GM21515 (cell line): Measurements from ENCODE around the gene ZNF792.
"Not testable (repeated sequence)": the region's sequence is repeated elsewhere in the genome, so short reads cannot be mapped to it uniquely, and the experiment has no call there.

Experiments
- ATAC-seq: cut with Tn5 transposase; IDR thresholded peaks from one replicate; pipeline ENCODE4 v1.9.1; 2021; ENCODE audit not compliant: unreplicated experiment

The ZNF792 gene

DNA sequence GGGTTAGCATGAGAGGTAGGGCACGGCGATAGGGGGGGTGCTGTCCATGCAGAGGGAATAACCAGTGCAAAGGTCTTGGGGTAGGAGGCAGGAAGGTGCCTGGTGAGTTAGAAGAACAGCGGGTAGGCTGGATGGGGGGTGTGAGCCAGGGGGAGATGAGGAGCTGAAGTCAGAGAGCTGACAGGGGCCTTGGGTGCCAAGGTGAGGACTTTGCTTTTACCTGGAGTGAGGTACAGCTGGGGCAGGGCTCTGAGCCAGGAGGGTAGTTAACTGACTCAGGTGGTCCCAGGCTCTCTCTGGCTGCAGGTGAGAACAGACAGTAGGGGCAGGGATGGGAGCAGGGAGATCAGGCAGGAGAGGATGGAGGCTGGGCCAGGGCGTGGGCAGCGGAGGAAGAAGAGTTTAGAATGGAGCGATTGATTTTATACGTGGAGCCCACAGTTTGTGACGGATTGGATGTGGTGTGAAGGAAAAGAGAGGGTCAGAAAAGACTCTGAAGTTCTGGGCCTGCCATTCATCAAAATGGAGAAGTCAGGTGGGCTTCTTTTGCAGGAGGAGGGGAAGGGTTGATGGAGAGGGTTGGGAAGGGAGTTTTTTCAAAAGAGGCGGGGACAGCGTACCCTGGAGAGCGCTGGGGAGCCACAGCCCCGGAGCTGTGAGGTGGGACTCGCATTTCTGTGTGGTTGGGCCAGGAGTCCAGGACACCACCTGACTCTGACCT is 34.9 kb upstream of the ZNF792 start:
- no peak for ATAC-seq

DNA sequence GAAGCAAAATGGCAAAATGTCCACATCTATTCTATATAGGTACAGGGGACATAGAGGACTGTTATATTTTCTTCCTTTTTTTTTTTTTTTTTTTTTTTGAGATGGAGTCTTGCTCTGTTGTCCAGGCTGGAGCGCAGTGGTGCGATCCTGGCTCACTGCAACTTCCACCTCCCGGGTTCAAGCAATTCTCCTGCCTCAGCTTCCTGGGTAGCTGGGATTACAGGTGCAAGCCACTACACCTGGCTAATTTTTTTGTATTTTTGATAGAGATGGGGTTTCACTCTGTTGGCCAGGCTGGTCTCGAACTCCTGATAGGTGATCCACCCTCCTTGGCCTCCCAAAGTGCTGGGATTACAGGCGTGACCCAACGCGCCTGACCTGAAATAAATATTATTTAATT is 34.2 kb upstream of the ZNF792 start:
- ATAC-seq = not testable (repeated sequence)

DNA sequence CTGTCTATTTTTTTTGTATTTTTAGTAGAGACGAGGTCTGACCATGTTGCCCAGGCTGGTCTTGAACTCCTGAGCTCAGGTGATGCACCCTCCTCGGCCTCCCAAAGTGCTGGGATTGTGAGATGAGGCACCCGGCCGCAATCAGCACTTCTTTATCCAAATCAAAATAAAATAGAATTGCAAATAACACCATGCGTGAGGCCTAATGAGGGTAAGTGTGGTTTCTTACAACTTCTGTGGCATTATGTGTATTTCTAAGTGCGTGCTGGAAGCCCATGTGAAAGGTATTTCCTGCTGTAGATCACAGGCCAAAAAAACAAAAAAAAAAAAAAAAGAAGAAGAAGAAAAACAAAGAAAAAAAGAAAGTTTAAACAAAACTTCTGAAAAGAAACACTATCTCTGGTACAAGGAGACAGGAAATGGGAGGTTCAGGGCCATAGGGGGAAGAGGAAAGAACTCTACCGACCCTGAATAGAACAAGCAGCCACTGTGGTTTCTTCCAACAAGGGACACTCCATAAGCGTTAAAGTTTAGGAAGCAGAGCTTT is 33.1 kb upstream of the ZNF792 start:
- no peak for ATAC-seq

DNA sequence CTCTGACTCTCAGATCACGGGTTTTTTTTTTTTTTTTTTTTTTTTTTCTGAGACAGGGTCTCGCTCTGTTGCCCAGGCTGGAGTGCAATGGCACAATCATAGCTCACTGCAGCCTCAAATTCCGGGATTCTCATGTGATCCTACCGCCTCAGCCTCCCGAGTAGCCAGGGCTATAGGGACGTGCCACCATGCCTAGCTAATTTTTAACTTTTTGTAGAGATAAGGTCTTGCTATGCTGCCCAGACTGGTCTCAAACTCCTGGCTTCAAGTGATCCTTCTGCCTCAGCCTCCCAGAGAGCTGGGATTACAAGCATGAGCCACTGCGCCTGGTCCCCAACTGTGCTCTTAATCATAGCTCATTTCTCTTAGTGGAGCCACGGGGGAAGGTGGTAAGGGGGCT is 31.5 kb upstream of the ZNF792 start:
- no peak for ATAC-seq

DNA sequence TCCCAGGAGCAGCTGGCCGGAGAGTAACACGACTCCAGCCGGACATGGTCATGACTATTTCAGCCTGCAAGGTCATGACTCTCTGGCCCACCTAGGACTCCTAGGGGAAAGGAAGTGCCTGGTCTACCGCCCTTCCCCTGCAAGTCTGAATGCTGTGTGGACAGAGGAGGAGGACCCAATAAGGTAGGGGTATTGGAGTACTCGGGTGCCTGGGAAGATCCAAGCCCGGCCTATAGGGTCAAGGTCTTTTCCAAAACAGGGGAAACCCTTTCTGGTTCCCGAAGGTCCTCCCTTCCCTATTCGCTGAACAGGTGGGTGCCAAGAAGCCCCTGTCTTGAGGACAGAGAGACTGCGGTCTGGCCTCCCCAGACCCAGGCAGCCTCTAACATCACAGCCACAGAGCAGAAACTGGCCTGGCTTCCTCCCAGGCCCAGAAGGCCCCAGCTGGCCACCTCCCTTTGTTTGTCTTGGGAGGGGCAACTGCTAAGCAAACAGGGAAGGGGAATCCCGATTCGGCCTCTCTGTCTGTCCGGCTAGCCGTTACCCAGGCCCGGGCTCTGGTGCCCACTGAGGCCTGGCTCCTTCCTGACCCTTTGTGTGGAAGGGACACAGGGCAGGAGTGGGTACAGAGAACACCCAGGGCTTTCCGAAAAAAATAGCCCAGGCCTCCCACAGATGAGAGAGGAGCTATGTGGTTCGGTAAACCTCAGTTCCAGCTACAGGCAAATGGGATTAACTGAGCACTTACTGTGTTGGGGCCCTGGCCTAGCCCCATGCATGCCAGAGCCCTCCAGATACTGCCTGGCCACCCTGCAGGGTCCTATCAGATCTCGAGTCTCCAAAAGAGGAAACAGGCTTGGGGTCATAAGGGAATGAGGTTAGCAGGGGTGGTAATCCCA is 30.9 kb upstream of the ZNF792 start:
- ATAC-seq = no peak

DNA sequence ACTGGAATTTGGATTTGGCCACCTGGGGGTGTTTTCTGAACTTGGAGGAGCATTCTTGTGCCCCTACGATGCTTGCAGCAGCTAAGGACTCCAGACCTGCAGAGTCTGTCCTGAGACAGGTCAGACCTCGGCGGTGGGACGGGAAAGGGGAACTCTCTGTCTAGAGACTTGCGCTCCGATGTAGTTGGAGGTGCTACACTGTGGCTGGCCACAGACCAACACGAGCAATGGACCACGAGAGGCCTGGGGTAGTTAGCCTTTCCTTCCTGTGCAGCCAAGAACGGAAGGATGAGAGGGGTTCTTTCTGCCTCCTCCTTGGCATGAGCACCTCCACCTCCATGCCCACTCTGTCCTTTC is 30.2 kb upstream of the ZNF792 start:
- no peak for ATAC-seq

DNA sequence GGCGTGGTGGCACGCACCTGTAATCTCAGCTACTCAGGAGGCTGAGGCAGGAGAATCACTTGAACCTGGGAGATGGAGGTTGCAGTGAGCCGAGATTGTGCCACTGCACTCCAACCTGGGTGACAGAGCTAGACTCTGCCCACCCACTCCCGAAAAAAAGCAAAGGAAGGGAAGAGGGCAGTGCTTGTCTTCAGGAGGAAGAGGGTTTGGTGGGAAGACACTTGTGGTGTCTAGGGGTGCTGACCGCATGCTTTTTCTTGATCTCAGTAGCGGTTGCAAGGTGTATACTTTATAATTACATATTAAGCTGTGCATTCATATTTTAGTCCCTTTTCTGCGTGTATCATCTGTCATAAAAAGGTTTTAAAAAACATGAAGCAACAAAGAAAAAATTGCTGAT is 28.6 kb upstream of the ZNF792 start:
- ATAC-seq = not testable (repeated sequence)

DNA sequence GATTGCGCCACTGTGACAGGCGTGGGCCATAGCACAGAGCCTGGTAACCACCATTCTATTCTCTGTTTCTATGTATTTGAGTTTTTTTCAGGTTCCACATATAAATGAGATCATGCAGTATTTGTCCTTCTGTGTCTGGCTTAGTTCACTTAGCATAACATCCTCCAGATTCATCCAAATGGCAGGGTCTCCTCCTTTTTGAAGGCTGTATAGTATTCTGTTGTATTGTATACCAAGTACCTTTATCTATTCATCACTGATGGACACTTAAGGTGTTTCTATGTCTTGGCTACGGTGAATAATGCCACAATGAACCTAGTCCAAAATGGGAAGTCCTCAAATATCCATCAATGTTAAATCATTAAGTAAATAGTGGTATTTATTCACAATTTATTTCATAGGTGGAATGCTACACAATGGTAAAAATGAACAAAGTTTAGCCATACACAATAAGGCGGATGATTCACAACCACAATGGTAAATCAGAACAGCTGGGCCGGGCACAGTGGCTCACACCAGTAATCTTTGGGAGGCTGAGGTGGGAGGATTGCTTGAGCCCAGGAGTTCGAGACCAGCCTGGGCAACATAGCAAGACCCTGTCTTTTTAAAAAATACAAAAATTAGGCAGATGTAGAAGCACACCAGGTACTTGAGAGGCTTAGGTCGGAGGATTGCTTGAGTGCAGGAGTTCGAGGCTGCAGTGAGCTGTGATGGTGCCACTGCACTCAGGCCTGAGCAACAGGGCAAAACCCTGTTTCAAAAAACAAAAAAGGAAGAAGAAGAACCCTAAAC is 27.7 kb upstream of the ZNF792 start:
- no peak for ATAC-seq

DNA sequence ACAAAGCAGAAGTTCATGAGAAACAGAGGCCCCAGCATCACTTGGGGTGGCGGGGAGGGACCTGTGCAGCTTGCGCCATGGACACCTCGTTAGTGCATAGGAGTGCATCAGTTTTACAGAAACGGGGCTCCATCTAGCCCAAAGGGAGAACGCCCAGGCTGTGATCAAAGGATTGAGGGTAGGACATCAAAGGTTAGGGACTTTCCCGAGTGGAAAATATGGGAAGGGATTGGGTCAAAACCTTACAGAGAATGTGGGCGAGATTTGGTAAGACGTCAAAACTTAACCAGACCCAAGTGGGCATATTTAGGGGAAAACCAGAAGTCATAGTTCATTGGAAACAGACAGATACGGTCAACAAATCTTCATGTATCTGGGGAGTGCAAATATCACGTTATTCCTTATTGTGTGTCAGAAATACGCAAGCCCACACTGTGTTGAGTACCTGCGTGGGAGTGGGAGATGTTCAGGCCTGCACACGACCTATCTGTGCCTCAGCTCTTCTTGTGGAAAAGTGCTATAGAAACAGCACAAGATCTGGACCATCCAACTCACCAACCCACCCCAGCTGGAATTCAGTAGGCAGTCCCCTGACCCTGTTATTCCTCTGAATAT is 26.7 kb upstream of the ZNF792 start:
- ATAC-seq = no peak

DNA sequence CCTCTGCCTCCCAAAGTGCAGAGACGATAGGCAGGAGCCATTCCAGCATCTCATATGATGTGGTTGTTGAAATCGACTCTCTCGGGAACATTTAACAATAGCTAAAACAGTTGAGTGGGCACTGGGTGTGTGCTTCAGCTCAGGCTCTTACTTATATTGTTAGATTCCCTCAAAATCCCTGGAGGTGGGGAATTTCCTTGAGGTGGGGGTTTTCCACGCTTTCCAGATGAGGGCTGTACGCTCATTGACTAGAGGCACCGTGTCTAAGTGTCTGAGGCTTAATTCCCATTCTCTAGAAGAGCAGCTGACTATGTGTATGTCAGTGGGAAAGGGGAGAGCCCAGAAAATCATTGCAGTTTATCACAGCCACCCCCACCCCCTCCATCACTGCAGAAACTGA is 25.3 kb upstream of the ZNF792 start:
- no peak for ATAC-seq

DNA sequence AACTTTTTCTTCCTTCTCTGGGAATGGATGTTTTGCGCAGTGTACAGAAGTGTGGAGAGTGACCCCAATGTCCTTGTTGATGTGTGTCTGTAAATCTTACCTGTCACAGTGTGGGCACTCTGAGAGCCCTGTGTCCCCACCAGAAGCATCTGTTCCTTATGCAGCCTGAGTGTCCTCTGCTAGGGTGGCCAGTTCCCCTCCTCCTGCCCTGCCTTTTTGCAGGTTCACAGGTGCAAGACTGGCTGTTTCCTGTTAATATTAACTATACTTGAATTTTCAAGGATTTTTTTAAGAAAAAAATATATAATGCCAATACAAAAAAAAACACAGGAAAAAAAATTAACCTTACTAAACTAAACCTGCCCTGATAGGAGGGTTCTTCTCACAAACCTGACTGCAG is 24.1 kb upstream of the ZNF792 start:
- ATAC-seq = no peak

DNA sequence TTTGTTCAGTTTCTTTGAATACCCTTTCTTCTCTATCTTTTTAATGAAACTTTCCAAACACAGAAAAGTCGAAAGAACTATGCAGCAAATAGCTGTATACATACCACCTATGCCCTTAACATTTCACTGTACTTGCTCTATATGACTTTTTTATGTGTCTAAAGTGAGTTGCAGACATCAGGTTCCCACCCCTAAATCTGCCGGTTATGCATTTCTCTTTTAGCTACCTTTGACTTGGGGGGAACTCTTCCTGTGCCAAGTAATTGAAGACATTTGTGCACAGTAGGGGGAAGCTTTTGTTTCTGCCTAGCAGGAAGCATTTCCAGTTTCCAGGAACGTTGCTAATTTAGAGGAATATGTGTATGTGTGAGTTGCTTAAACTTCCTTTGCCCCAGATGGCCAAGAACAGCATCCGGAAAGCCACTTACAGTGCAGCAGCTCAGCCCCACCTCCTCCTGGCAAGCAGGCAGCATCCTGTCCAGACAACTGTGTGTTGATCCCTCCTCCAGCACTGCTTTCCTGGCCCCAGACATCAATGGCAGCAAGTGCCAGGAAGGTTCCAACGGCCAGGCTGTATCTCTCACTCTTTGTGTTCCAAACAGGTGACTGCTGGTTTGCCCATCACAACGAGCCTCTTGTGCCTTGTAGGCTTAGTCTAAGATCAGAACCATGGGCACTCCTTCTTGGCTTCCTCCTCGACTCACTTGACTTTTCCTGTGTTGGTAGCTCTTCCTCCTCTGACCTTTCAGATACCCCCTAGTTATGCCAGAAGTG is 21.4 kb upstream of the ZNF792 start:
- ATAC-seq = no peak

DNA sequence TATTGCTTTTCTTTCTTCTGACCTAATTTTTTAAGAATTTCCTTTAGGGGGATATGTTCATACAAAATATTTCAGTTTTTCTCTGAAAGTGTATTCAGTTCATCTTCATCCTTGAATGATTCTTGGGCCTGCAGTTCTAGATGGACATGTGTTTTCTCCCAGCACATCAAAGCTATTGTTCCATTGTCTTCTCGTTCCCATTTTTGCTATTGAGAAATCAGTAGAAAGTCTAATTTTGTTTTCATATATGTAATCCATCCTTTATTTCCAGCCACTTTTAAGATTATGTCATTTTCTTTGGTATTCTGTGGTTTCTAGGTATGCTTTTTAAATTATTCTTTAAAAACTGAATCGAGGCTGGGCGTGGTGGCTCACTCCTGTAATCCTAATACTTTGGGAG is 20.3 kb upstream of the ZNF792 start:
- no peak for ATAC-seq

DNA sequence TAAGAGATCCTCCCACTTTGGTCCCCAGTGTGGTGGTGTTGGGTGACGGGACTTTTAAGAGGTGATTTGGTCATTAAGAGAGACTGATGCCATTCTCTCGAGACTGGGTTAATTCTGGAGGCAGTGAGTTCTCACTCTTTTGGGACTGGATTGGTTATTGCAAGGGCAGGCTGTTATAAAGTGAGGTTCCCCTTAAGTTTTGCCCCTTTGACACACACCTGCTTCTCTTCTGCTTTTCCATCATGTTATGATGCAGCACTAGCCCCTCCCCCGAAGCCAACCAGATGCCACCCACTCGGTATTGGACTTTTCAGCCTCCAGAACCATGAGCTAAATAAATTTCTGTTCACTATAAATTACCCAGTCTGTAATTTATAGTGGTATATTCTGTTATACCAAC is 19.8 kb upstream of the ZNF792 start:
- ATAC-seq = no peak

DNA sequence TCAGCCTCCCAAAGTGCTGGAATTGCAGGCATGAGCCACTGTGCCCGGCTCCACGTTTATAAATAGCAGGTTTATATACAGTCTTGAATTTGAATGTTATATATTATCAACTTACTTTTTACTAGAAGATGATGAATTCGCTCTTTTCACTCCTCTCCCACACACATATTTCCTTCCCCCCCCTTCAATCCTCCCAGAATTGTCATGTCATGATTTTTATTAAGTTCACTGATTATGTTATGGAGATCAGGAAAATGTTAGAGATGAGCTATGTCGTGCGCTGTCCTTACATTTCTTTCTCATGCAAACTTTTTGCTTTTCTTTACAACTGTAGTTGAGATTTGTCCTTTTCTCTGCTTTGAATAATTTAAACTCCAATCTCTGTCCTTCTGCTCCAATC is 18.2 kb upstream of the ZNF792 start:
- no peak for ATAC-seq

DNA sequence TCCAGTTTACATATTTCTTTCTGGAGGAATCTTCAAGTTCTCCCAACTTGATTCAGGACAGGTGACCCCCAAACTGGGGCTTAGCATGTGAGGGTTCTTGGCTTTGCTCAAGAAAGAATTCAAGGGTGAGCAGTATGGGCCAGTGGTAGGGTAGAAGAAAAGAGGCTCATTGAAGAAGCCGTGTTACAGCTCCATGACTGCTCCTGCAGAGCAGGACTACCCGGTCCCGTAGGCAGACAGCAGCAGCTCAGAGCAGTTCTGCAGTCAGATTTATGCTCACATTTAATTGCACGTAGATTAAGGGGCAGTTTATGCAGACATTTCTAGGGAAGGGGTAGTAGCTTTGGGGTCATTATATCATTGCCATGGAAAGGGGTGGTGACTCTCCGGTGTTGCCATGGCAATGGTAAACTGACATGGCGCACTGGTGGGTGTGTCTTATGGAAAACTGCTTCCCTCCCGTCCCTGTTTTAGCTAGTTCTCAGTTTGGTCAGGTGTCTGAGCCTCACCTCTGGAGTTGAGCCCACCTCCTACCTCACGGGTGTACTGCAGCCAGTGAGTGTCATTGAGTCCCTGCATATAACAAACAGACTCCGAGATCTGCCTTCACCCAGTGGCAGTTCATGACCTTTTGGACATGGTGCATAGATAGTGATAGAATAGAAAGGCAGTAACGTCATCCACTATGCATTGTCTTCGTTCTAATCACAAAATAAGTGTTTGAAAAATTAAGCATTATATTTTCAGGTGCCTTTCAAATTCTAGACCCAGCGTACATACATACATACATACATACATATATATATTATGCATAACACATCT is 16.0 kb upstream of the ZNF792 start:
- ATAC-seq = no peak

DNA sequence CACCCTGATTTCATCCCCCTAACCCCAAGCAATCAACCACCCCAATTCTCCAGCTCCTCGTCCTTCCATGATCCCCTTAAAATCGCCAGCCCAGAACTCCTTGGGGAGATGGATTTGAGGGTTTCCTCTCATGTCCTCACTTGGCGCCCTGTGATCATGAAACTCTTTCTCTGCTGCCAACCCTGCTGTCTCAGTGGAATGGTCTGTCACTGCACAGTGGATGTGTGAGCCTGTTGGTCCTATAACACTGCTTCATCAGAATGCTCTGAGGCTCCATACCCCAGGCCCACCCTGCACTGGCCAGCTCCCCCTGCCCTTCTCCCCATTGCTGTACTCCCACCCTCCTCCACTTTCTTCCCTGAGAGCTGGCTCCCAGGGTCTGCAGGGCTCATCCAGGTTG is 12.6 kb upstream of the ZNF792 start:
- ATAC-seq = no peak

DNA sequence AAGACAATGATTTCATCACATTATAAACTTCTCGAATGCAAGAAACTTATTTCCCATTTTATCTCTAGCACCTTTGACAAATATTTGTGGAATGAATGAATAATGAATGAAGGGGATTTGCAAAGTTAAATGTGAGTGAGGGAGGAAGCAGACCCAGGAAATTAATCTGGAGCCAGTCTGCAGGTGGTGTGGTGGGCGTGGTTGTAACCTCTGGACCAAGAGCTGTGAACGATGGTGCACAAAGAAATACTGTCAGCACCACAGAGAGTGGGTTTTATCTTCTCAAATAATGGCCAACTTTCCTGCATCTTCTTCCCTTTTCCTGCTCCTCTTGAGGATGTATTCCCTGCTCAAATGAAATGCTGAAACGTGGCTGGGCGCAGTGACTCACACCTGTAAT is 11.0 kb upstream of the ZNF792 start:
- ATAC-seq = no peak

DNA sequence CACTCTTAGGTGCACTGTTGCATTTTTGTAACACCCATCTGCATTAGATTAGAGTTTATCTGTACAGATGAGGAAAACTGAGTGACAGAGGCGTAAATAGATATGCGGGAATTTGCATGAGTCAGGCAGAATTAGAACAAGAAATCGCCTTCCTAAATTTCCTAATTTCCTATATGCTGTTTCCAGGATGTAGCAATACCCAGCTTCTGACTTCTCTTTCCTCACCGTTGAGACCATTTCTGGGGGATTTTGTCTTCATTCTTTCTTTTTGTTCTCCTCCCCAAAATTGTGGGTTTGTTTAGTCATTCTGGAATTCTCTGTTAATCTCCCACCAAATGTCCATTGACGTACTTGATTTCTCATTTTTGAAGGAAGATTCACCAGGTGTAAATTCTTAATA is 10.6 kb upstream of the ZNF792 start:
- no peak for ATAC-seq
